HT1080 (cell line): ENCODE measurements around the gene CCR5AS.
"Not testable (repeated sequence)": the region's sequence is repeated elsewhere in the genome, so short reads cannot be mapped to it uniquely, and the experiment has no call there.

Experiments used
- DNase-seq: peaks from one replicate; pipeline ENCODE4 v3.0.0-alpha.2; 2015; ENCODE audit warnings: low read depth

CCR5AS gene

DNA sequence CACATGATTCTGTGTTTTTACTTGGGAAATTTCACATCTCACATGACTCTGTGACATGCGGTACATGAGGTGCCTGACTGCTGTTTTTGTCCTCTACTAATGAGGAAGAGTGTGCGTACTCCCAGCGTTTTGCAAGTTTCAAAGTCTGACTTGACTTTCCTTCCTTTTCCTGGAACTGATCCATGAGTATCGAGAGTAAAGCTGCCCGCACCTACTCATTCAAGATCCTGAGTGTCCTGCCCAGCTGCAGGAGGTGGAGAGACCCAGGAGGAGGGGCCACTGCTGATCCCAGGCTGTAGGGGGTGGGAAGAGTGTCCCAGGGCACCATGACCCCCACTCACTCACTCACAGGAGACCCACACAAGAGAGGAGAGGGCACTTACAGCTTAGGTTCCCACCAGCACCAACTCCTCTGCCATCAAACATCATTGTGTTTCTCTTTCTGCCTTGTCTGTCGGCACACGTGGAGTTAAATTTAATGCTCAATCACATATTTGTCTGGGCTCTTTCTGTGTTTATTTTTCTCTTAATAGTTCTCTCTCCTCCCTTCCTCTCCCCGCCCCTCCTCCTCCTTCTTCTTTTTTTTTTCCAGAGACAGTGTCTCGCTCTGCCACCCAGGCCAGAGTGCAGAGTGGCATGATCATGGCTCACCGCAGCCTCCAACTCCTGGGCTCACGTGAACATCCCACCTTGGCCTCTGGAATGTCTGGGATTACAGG, 1.4 kb downstream of the CCR5AS start:
- no peak for DNase-seq

DNA sequence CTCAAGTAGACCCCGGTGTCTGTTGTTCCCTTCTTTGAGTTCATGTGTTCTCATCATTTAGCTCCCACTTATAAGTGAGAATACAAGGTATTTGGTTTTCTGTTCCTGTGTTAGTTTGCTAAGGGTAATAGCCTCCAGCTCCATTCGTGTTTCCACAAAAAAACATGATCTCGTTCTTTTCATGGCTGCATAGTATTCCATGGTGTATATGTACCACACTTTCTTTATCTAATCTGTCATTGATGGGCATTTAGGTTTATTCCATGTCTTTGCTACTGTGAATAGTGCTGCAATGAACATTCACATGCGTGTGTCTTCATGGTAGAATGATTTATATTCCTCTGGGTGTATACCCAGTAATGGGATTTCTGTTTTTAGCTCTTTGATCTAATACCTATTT, 4.0 kb downstream of the CCR5AS start:
- DNase-seq, result not testable (repeated sequence)

DNA sequence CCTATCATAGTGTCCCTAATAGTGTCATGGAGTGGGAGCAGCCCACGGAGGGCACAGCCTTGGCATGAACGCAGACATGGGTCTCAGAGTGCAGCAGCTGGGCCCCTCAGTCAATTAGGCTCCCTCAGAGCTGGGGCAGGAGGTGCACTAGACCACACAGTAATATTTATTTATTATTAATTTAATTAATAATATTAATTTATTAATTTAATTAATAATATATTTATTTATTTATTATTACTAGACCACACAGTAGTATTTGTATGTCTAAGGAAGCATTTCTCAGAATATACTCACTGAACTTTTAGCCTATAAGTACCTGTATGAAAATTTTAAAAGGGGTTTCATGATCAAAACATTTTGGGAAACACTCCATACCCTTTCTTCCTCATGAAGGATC, 5.3 kb downstream of the CCR5AS start:
- no peak for DNase-seq

DNA sequence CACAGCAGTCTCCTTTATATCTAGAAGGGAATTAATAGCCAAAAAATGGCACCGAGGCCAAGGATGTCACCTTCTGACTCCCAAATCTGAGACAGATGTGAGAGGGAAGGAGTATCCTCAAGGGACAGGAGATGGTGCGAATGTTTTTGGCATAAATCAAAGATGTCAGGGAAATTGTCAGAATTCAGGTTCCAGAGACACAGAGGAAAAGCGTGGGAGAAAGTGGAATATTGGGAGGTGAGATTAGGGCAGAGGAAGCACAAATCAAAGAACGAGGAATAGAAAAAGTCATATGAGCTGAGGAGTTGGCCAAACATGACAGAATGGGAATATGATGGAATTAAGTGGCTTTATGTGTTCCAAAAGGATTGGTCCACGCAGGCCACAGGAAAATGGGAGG, 6.0 kb downstream of the CCR5AS start:
- no peak for DNase-seq

DNA sequence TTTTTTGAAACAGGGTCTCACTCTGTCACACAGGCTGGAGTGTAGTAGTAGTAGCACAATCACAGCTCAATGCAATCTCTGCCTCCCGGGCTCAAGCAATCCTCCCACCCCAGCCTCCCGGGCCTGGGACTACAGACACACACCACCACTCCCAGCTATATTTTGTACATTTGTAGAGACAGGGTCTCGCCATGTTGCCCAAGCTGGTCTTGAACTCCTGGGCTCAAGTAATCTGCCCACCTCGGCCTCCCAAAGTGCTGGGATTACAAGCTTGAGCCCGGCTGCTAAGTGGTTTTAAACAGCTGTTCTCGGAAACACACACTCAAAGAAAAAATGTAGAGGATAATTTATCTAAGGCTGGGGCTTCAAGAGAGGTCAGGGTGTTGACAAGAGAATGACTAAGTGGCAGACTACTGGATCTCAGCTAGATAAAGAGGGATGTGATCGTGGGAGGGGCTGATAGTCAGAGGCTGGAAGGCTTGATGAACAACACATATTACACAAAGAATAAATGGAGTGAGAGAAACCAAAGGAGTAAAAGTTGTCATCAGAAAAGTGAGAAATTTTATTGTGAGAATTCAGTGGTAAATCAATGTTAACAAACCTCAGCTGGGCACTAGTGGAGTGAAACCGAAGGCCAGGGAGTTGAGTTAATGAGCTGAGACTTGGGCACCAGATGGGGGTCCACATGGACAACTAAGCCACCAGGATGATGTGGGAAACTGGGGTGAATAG, 6.7 kb downstream of the CCR5AS start:
- peak; percentile 71 for DNase-seq

DNA sequence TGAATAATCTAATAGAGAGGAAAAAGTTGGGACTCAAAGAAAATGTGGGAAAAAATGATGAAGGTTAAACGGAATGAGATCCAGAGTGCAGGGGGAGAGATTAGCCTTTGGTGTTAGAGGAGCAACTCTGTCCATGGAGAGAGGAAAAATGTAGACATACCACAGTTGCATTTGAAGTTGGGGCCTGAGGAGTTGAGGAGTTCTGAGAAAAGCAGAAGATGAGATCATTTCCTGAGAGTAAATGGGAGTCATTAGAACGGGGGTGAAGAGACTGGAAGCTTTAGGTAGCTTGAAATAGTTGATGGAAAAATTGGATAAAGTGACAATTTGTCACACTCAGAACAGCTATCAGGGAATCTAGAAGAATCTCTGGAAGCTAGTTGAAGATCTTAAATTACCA, 7.3 kb downstream of the CCR5AS start:
- DNase-seq, result peak; percentile 66

DNA sequence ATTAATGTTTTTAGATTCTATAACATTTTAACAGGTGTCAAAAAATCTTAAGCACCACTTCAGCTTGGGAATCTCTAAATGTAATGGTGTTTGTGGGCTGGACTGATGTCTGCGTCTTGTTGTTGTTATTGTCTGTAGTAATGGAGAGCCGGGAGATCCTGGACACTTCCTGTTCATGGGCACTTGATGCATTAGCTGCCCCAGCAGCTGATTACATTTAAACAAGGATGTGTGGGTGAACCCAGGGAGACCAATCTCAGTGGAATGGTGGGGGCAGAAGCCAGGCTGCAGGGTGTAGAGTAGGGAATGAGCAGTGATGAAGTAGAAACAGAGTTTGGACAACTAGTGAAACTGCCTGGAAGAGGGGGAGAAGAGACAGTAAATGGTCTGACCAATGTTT, 7.8 kb downstream of the CCR5AS start:
- no peak for DNase-seq

DNA sequence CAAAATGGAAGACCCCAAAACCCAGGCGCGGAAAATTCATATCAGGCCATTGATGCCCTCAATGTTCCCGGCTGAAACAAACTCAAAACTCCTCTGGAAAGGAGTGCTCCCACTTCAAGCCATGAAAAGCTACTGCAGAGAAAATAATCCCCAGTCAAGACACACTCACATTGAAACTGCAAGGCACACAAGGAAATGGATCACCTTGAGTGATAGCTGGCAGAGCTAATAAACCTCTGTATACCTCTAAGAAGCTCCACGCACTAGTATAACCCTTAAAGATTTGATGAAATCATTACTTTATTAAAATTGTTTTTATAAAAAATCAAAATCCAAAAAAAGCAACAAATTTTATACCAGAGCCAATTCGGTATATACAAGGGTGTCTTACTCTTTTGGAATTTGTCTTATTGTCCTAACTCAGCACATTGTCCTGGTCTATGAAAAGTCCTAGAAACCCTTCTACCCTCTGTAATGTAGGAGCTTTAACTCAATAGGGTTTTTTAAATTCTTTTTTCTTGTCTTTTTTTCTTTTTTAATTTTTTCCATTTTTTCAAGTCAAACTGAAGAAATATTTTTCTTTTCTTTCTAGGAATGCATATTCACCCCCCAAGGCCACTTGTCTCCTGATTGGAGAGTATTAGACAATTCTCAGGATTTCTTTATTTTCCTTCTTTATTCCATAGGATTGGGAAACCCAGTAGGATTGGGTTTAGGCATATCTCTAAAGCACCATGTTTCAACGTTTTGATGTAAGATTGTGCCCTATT, 8.5 kb downstream of the CCR5AS start:
- DNase-seq, result no peak

DNA sequence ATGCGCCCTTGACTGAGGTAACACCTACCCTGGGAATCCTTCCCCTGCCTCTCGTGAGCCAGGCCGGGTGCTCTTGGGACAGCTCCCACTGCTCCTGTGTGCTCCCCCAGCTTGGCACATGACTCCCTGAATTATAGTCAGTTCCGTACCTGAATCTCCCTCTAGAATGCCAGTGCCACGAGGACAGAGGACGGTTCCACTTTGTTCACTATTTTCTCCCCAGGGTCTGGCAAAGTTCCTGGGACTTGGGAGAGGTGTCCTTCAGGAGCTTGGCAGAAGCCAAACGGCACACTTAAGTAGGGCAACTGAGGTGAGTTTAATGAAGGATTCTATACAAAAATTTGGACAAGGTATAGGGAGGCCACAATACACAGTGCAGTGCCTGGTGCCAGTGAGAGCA, 9.8 kb downstream of the CCR5AS start:
- no peak for DNase-seq

DNA sequence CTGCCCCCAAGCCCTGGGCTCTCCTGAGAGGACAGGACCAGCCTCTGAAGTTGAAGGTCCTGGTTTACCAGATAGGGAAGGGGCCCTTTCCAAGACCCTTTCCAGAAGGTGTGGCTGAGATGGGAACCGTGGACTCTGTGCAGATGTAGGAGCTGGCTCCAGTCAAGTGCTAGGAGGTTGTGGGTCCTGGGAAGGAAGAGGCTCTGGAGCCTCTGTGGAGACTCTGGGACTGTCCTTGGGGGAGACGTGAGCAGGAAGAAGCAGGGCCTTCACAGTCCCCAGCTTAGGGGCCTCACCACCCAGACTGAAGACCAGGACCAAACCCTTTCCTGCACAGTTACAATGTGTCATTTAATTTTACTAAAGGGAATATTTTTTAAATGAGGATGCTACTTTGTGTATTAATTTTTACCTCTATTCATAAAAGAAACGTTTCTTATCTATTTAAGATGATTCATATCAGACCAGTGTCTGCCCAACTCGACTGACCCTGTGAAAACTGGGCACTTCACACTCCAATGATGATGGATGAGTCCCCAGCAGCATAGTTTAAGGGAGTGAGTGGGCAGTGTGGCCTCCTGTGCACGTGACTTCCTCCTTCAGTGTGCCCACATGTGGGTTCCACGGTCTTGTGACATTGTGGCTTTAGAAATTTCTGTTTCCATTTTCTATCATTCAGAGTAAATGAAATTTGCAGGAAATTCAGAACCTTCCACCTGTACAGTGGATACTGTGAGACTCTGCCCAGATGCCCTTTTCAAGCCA, 10.9 kb downstream of the CCR5AS start:
- DNase-seq, result no peak

DNA sequence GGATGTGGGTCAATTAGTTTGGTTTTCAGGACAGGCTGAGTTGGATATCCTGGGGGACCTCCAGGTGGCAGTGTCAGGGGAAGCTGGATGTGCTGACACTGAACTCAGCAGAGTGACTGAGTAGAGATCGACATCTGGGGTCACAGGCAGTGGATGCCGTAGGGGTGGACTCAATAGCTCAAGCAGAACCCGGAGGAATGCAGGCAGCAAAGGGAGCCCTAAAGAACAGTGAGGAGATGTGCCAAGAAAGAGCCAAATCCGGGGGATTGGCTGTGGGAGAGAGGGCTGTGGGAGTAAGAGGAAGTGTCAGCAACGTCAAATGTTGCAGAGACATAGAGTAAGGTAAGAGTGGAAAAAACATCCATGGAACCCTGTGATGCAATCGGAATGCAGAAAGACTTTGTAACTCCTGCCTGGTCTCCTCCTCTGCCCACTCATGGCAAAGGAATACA, 11.6 kb downstream of the CCR5AS start:
- no peak for DNase-seq

DNA sequence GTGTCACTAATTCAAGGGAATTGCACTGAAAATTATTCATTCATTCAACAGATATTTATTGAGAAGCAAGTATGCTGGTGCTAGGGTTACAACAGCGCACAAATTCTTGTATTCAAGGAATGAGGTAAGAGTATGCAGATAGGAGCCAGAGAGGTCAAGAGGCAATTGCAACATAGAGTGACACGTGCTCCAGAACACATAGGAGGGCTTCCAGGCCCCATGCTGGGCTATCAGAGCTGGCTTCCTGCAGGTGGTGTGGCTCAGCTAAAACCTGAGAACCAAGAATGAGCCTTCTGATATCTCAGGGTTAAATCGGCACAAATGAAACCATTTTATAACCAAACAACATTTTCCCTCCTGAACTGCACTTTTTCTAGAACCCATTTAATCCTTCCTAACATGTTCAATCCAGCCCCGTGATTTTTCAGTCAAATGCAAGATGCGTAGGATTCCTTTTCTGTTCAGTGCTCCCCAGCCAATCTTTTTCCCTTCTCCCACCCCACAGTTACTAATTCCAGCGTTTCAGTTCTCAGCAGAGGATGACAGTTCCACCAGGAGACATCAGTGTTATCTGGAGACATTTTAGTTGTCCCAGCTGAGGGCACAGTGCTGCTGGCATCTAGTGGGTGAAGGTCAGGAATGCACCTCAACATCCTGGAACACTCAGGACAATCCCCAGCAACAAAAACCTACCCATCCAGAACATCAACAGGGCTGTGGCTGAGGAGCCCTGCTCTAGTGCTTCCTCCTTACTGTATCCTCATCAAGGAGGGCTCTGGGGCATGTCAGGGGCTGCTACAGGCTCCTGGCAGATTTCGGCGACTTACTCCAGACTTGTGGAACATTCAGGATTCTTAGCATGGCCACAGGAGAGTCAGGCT, 13.1 kb downstream of the CCR5AS start:
- peak; percentile 43 for DNase-seq

DNA sequence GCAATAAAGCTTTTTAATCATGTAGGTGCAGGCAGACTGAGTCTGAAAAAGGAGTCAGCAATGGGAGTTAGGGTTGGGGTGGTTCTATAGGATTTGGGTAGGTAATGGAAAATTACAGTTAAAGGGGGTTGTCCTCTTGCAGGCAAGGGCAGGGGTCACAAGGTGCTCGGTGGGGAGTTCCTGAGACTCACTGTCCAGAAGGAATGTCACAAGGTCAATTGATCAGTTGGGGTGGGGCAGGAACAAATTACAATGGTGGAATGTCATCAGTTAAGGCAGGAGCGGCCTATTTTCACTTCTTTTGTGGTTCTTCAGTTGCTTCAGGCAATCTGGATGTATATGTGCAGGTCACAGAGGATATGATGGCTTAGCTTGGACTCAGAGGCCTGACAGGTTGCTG, 13.9 kb downstream of the CCR5AS start:
- DNase-seq, result no peak

DNA sequence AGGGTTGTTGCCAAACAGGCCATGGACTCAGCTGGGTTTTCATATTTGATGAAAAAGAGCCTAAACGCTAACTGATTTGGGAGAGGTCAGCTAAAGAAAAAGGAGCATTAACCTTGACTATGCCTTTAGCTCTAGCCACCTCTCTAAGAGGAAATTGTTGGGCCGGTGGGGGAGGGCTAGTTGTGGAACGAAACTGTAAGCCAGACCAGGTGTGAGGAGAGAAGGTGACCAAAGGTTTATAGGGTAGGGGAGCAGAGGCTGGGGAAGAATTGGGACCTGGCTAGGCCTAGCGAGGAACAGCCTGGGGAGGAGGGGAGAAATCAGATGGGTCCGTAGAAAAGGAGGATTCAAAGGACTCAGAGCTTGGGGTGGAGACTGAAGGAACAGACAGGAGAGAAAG, 15.3 kb downstream of the CCR5AS start:
- not testable (repeated sequence) for DNase-seq

DNA sequence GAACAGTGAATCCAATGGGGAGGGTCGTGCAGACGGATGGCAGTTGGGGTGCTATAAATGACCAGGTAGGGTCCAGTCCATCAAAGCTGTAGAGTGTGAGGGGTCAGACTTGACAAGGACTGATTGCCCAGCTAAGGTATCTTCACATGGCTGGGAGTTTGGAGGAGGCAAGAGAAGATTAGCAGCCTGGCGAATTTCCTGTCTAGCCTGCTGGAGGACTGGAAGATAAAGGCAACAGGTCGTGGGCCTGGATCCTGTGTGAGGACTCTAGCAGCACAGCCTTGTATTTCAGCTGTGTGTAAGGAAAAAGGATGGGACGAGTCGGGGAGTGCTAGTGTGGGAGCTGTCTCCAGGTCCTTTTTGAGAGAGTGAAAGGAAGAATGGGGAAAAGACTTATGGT, 17.6 kb downstream of the CCR5AS start:
- DNase-seq, result no peak

DNA sequence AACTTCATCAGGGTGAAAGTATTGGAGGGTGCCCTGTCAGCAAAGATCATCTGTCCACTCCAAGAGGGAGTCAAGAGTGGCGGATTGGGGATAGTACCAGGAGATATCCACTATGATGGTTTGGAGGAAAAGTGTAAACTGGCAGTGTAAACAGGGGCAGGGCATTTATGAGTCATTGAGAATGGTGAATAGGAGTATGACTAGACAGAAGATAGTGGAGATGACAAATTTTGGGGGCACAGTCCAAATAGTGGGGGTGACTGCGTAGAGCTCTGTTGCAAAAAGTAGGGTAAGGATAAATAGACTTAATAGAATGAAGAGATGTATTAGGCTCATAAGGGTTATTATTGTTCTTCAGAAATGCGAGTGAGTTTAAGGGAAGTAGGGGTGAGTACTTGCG, 18.0 kb downstream of the CCR5AS start:
- DNase-seq, result not testable (repeated sequence)

DNA sequence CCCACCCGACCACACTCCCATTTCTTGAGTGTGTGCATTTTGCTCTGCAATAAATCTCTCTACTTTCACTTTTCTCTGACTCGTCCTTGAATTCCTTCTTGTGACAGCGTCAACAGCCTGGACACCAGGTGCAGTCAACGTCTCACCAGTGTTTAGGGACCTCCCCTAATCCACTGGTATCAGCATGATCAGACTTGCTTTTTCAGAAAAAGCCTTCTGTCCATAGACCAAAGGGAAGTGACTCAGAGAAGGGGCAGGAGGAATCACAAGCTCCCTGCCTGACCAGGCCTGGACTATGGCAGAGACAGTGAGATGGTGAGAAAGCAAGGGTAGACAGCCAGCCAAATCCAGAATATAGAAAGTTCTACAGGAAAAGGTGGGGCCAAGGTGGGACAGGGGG, 20.7 kb downstream of the CCR5AS start:
- peak; percentile 96 for DNase-seq

DNA sequence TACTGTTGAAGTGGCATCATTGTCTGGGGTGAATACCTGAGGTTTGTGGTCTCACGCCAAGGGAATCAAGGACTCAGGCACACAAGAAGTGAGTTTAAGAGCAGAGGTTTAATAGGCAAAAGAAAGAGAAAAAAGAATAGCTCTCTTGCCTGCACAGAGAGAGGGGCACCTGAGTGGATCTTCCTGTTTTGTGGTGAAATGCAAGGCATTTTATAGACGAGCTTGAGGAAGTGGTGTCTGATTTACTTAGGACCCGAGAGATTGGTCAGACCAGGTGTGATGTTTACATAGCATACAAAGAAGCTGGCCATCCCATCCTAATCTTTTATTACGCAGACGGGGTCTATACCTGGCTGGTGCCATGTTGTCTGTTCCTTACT, 22.9 kb downstream of the CCR5AS start:
- no peak for DNase-seq

DNA sequence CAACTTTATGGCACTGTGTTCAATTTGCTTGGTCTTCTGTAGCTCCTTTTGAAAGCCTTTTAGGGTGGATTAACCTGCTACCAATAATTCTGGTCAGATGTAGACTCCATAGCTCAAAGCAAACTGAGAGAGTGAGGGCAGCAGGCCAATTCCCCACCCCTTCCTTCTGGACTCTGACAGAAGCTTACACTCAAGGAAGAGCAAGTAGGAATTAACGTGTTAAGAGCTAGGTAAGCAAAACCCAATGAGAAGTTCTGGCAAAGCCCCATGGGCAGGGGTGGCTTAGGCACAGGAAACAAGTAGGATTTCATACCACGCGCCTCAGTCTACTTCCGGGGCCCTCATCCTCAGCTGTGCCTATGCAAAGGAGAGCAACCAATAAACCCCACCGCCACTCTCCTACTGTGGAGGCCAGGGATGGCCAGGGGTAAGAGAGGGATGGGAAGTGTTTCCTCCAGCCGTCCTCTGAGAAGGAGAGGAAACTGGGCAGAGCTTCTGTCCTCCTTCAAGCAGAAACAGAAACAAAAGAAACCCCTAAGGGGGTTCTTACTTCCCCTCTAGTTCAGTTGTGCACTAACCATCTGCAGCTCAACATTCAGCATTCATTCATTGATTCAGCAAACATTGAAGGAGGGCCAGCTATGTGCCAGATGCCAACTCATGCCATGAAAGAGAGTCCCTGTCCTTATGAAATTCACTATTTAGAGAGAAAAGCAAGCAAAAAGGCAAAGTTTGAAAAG, 23.5 kb downstream of the CCR5AS start:
- no peak for DNase-seq

DNA sequence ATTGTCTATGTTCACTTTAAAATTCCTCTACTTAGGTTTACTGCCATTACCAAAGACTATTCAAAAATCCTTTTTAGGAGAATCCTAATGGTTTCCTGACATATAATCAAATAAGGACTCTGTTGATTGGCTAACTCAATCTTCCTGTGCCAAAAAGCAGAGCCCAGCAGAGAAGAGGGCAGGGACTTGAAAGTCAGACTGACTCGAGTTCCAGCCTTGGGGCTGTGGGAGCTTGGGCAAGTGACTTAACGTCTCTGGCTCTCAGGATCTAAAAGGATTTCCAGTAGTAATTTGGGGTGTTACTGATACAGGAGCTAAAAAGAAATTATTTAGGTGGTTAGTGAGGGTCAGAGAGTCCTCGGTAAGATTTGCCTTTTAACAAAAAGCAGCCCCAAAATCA, 25.2 kb downstream of the CCR5AS start:
- no peak for DNase-seq
